Stimulated activated naive B cell treated with anti-CD40 and anti-IgM and Interleukin-4, amounts not matched to agents 10 μg/mL and 1 μg/mL and 100 μg/mL, for 72 hours (primary cell): ENCODE measurements around the gene PDGFA.

Experiments
- ATAC-seq, 2 donors: fragments of 150-1000 bp; cut with Tn5 transposase; replicated peaks; 2 replicates each; pipeline ENCODE4 v1.10.0; 2021; ENCODE audit warnings: moderate library complexity in 1 of 2
- DNase-seq: peaks from one replicate; pipeline ENCODE4 v3.0.0; 2021
- H3K27ac Mint-ChIP-seq: one replicate; pipeline ENCODE4 v1.8.0; 2022; ENCODE audit warnings: mild to moderate bottlenecking, mixed read lengths
- H3K27me3 Mint-ChIP-seq, 2 donors: one replicate each; pipeline ENCODE4 v1.8.0; 2022; ENCODE audit warnings: mixed read lengths in 2 of 2
- H3K36me3 Mint-ChIP-seq, 2 donors: one replicate each; pipeline ENCODE4 v1.8.0; 2022; ENCODE audit warnings: mixed read lengths in 2 of 2, mild to moderate bottlenecking in 1 of 2
- H3K4me1 Mint-ChIP-seq, 2 donors: one replicate each; pipeline ENCODE4 v1.8.0; 2022; ENCODE audit warnings: mixed read lengths in 2 of 2, mild to moderate bottlenecking in 1 of 2
- H3K4me3 Mint-ChIP-seq, 2 donors: one replicate each; pipeline ENCODE4 v1.8.0; 2022; ENCODE audit warnings: mild to moderate bottlenecking in 2 of 2, mixed read lengths in 2 of 2, moderate library complexity in 1 of 2
- H3K9me3 Mint-ChIP-seq, 2 donors: one replicate each; pipeline ENCODE4 v1.8.0; 2022; ENCODE audit warnings: mixed read lengths in 2 of 2, mild to moderate bottlenecking in 1 of 2

Gene PDGFA

GRCh38 chr7:471191-471865, 48.3 kb downstream of the PDGFA start:
- H3K4me1 Mint-ChIP-seq = peaks cover 21 to 22% of the 10 kb centered on the region in 2 donors
- H3K27ac Mint-ChIP-seq = no peak overlapping the region
- no peak overlapping the region for H3K4me3 Mint-ChIP-seq
- H3K27me3 Mint-ChIP-seq = peaks cover 12 to 21% of the 10 kb centered on the region in 2 donors
- peaks cover 20 to 22% of the 10 kb centered on the region in 2 donors for H3K9me3 Mint-ChIP-seq
- DNase-seq (no peak), ATAC-seq (no peak)
- peaks cover 11 to 19% of the 10 kb centered on the region in 2 donors for H3K36me3 Mint-ChIP-seq

GRCh38 chr7:469563-469961, 50.1 kb downstream of the PDGFA start:
- H3K36me3 Mint-ChIP-seq = peaks cover 11 to 19% of the 10 kb centered on the region in 2 donors
- peaks cover 21 to 22% of the 10 kb centered on the region in 2 donors for H3K4me1 Mint-ChIP-seq
- ATAC-seq = no peak
- peaks cover 20 to 21% of the 10 kb centered on the region in 2 donors for H3K9me3 Mint-ChIP-seq
- no peak overlapping the region for H3K4me3 Mint-ChIP-seq
- DNase-seq = no peak
- peaks cover 6 to 9% of the 10 kb centered on the region in 2 donors for H3K27me3 Mint-ChIP-seq
- H3K27ac Mint-ChIP-seq = no peak overlapping the region

- Mint-ChIP-seq H3K9me3 (peaks cover 20% of the 10 kb centered on the region in 2 donors), H3K4me3 (no peak overlapping the region), H3K27ac (peak overlapping the region; percentile 79), H3K4me1 (peaks cover 21 to 22% of the 10 kb centered on the region in 2 donors), H3K27me3 (peaks cover 2 to 4% of the 10 kb centered on the region in 2 donors), H3K36me3 (peaks cover 11 to 19% of the 10 kb centered on the region in 2 donors)
- DNase-seq (no peak), ATAC-seq (peak; percentile 44 to 56)
Observed at GRCh38 chr7:468681-469562, 50.7 kb downstream of the PDGFA start.

GRCh38 chr7:467856-468545, 51.6 kb downstream of the PDGFA start:
- ATAC-seq (no peak), DNase-seq (no peak)
- Mint-ChIP-seq H3K9me3 (peaks cover 20% of the 10 kb centered on the region in 2 donors), H3K4me1 (peaks cover 21 to 22% of the 10 kb centered on the region in 2 donors), H3K36me3 (peaks cover 11 to 19% of the 10 kb centered on the region in 2 donors), H3K4me3 (peak overlapping the region in 1 of 2 donors; percentile 7), H3K27me3 (no peaks in the 10 kb centered on the region), H3K27ac (peak overlapping the region; percentile 79)

GRCh38 chr7:467393-467828, 52.2 kb downstream of the PDGFA start:
- H3K4me3 Mint-ChIP-seq = peak overlapping the region in 1 of 2 donors; percentile 7
- ATAC-seq = peak; percentile 79 to 81
- H3K27me3 Mint-ChIP-seq = no peaks in the 10 kb centered on the region
- peaks cover 19 to 20% of the 10 kb centered on the region in 2 donors for H3K9me3 Mint-ChIP-seq
- H3K4me1 Mint-ChIP-seq = peaks cover 21 to 22% of the 10 kb centered on the region in 2 donors
- no peak for DNase-seq
- H3K36me3 Mint-ChIP-seq = peaks cover 11 to 19% of the 10 kb centered on the region in 2 donors
- H3K27ac Mint-ChIP-seq = peak overlapping the region; percentile 79

GRCh38 chr7:466465-467191, 53.0 kb downstream of the PDGFA start:
- no peak for DNase-seq
- Mint-ChIP-seq H3K4me1 (peaks cover 24 to 25% of the 10 kb centered on the region in 2 donors), H3K9me3 (peaks cover 19 to 20% of the 10 kb centered on the region in 2 donors), H3K4me3 (no peak overlapping the region), H3K36me3 (peaks cover 11 to 19% of the 10 kb centered on the region in 2 donors), H3K27ac (no peak overlapping the region), H3K27me3 (peaks cover 3% of the 10 kb centered on the region in 2 donors)
- no peak for ATAC-seq

- peaks cover 24 to 28% of the 10 kb centered on the region in 2 donors for H3K4me1 Mint-ChIP-seq
- no peak for ATAC-seq
- H3K9me3 Mint-ChIP-seq = peaks cover 19 to 20% of the 10 kb centered on the region in 2 donors
- peaks cover 8 to 10% of the 10 kb centered on the region in 2 donors for H3K27me3 Mint-ChIP-seq
- peak overlapping the region; percentile 25 for H3K27ac Mint-ChIP-seq
- DNase-seq = no peak
- peaks cover 11 to 19% of the 10 kb centered on the region in 2 donors for H3K36me3 Mint-ChIP-seq
- H3K4me3 Mint-ChIP-seq = no peak overlapping the region
Observed at GRCh38 chr7:465710-466400, 53.8 kb downstream of the PDGFA start.

- DNase-seq (no peak), ATAC-seq (no peak)
Observed at GRCh38 chr7:464454-465401, 54.9 kb downstream of the PDGFA start.

GRCh38 chr7:463817-464453, 55.7 kb downstream of the PDGFA start:
- Mint-ChIP-seq H3K4me1 (peaks cover 22 to 23% of the 10 kb centered on the region in 2 donors), H3K27ac (no peak overlapping the region), H3K9me3 (peaks cover 19% of the 10 kb centered on the region in 2 donors), H3K4me3 (no peak overlapping the region), H3K36me3 (peaks cover 11 to 19% of the 10 kb centered on the region in 2 donors), H3K27me3 (peaks cover 12 to 13% of the 10 kb centered on the region in 2 donors)
- DNase-seq (no peak), ATAC-seq (no peak)

More at GRCh38 chr7:464454-465401, 54.9 kb downstream of the PDGFA start:
- Mint-ChIP-seq H3K27ac (no peak overlapping the region), H3K4me3 (no peak overlapping the region), H3K4me1 (peaks cover 24 to 28% of the 10 kb centered on the region in 2 donors), H3K27me3 (peaks cover 9 to 13% of the 10 kb centered on the region in 2 donors), H3K9me3 (peaks cover 19 to 20% of the 10 kb centered on the region in 2 donors), H3K36me3 (peaks cover 11 to 19% of the 10 kb centered on the region in 2 donors)

GRCh38 chr7:463362-463781, 56.3 kb downstream of the PDGFA start:
- Mint-ChIP-seq H3K36me3 (peaks cover 11 to 15% of the 10 kb centered on the region in 2 donors), H3K4me3 (no peak overlapping the region), H3K27me3 (peaks cover 12 to 13% of the 10 kb centered on the region in 2 donors), H3K27ac (no peak overlapping the region), H3K9me3 (peaks cover 14 to 15% of the 10 kb centered on the region in 2 donors), H3K4me1 (peaks cover 16 to 18% of the 10 kb centered on the region in 2 donors)
- ATAC-seq (no peak), DNase-seq (no peak)

- Mint-ChIP-seq H3K4me3 (no peak overlapping the region), H3K27ac (no peak overlapping the region), H3K4me1 (peaks cover 7 to 8% of the 10 kb centered on the region in 2 donors), H3K36me3 (peaks cover 4 to 5% of the 10 kb centered on the region in 2 donors), H3K9me3 (peaks cover 4 to 6% of the 10 kb centered on the region in 2 donors), H3K27me3 (peaks cover 12 to 13% of the 10 kb centered on the region in 2 donors)
- ATAC-seq (peak in 1 of 2 donors; percentile 54), DNase-seq (no peak)
Observed at GRCh38 chr7:462173-463103, 57.2 kb downstream of the PDGFA start.
